Caco-2 (cell line): ENCODE results near the gene E2F6. TPM values are rescaled to one million over a fixed set of nuclear protein-coding genes. Genes with fewer than 3 reads are reported as not detected.

Experiments
- BruUV-seq: library from RNA; stranded (reverse); fragments of 400-500 nt; replicated peaks from 2 replicates; lab custom pipeline; 2021; lab: Mats Ljungman, UMichigan
- CTCF ChIA-PET: fragments of 300-600 bp; sonication (Branson Sonifier 250); formaldehyde crosslinking; loops from one replicate; lab custom pipeline; 2022; ENCODE audit warnings: antibody characterized with exemption; lab: Charles Lee
- POLR2A ChIA-PET: fragments of 300-600 bp; sonication (Branson Sonifier 250); formaldehyde crosslinking; loops from one replicate; lab custom pipeline; 2022; ENCODE audit warnings: antibody characterized with exemption; lab: Charles Lee
- DNase-seq, 2 experiments: peaks; one replicate each; pipeline versions ENCODE4 v3.0.0 to v3.0.0-alpha.2; 2020 to 2022
- H3K27me3 ChIP-seq: replicated peaks from 2 replicates; pipeline ENCODE4 v1.6.0; 2011; ENCODE audit warnings: low read length; ENCODE audit not compliant: control insufficient read depth, insufficient read depth
- H3K36me3 ChIP-seq: 2 replicates; pipeline ENCODE4 v1.5.1; 2011; ENCODE audit warnings: low read length; ENCODE audit not compliant: control insufficient read depth, insufficient read depth
- H3K4me1 ChIP-seq: fragments of 250-450 bp; sonication (Bioruptor Pico); 2 replicates; pipeline ENCODE4 v1.5.1; 2020; ENCODE audit warnings: mild to moderate bottlenecking
- H3K4me3 ChIP-seq: 2 replicates; pipeline ENCODE4 v1.5.1; 2011; ENCODE audit warnings: low read depth, mild to moderate bottlenecking, control low read depth, low read length
- H3K9me3 ChIP-seq: fragments of 250-450 bp; sonication (Bioruptor Pico); 2 replicates; pipeline ENCODE4 v1.5.1; 2020; ENCODE audit warnings: mild to moderate bottlenecking, moderate library complexity
- H3K27ac Mint-ChIP-seq: one replicate; pipeline ENCODE4 v1.8.0; 2022; ENCODE audit warnings: mixed read lengths; ENCODE audit not compliant: unreplicated experiment
- H3K27me3 Mint-ChIP-seq: one replicate; pipeline ENCODE4 v1.8.0; 2022; ENCODE audit warnings: mixed read lengths; ENCODE audit not compliant: insufficient read depth, unreplicated experiment
- H3K36me3 Mint-ChIP-seq: one replicate; pipeline ENCODE4 v1.8.0; 2022; ENCODE audit warnings: mild to moderate bottlenecking, mixed read lengths; ENCODE audit not compliant: insufficient read depth, unreplicated experiment
- H3K4me1 Mint-ChIP-seq: one replicate; pipeline ENCODE4 v1.8.0; 2022; ENCODE audit warnings: low read depth, mixed read lengths; ENCODE audit not compliant: unreplicated experiment
- H3K4me3 Mint-ChIP-seq: one replicate; pipeline ENCODE4 v1.8.0; 2022; ENCODE audit warnings: mild to moderate bottlenecking, moderate library complexity, mixed read lengths; ENCODE audit not compliant: unreplicated experiment
- H3K9me3 Mint-ChIP-seq: one replicate; pipeline ENCODE4 v1.8.0; 2022; ENCODE audit warnings: mixed read lengths; ENCODE audit not compliant: unreplicated experiment
- CTCF ChIP-seq, 2 experiments: fragments of 200-600 bp in 1 of 2; IDR thresholded peaks; 1 replicate in 1 of 2; 2 replicates in 1 of 2; pipeline versions ENCODE4 v1.5.1 to v1.8.0; 2011 to 2022; ENCODE audit warnings: antibody characterized with exemption in 1 of 2, control low read depth in 1 of 2, inconsistent platforms in 1 of 2, low read depth in 1 of 2, low read length in 1 of 2, mild to moderate bottlenecking in 1 of 2, moderate library complexity in 1 of 2; ENCODE audit not compliant: insufficient read depth in 1 of 2, severe bottlenecking in 1 of 2, unreplicated experiment in 1 of 2
- intact Hi-C: fragments of 100-400 bp; cut with micrococcal nuclease; formaldehyde crosslinking; loops from one replicate; pipeline ENCODE4 v1.10.0; 2022; ENCODE audit not compliant: unreplicated experiment
- total RNA-seq: library from RNA; stranded (reverse); gene quantifications from 2 replicates; pipeline ENCODE4 v1.2.3, GENCODE V29; 2022

E2F6 gene
- total RNA-seq, 1 experiment from 2014 or later: 44.5 TPM

GRCh38 chr2:11410101-11410500 is 55.9 kb downstream of the E2F6 start:
- no peaks in the 10 kb centered on the region for H3K4me1 Mint-ChIP-seq
- no TSS peak for BruUV-seq
- H3K27me3 Mint-ChIP-seq: no peaks in the 10 kb centered on the region
- Histone ChIP-seq H3K9me3 (no peaks in the 10 kb centered on the region), H3K4me1 (peaks cover 4% of the 10 kb centered on the region; the same call in 1 of the 2 replicates), H3K27me3 (no peaks in the 10 kb centered on the region), H3K4me3 (no peak overlapping the region), H3K36me3 (no peaks in the 10 kb centered on the region)
- DNase-seq: no peak
- intact Hi-C loops: no loop called here
- ChIA-PET CTCF (interaction anchor here (0.8 kb wide), 1 partner anchor 277 kb away, joined by 4 read pairs; a partner anchor contains a TSS), POLR2A (no interaction called here)
- H3K4me3 Mint-ChIP-seq: no peak overlapping the region
- no peaks in the 10 kb centered on the region for H3K9me3 Mint-ChIP-seq
- no peak for TF ChIP-seq CTCF (IDR thresholded peaks at IDR 0.05; ENCODE audit: insufficient read depth in 1 of 2, low read depth in 1 of 2, low read length in 1 of 2, severe bottlenecking in 1 of 2, unreplicated experiment in 1 of 2)
- no peak overlapping the region for H3K27ac Mint-ChIP-seq
- no peaks in the 10 kb centered on the region for H3K36me3 Mint-ChIP-seq

- H3K27me3 Mint-ChIP-seq: no peaks in the 10 kb centered on the region
- intact Hi-C loops: no loop called here
- Histone ChIP-seq H3K4me1 (peaks cover 4% of the 10 kb centered on the region; the same call in 1 of the 2 replicates), H3K36me3 (no peaks in the 10 kb centered on the region), H3K4me3 (no peak overlapping the region), H3K27me3 (no peaks in the 10 kb centered on the region), H3K9me3 (no peaks in the 10 kb centered on the region)
- no peak for TF ChIP-seq CTCF (IDR thresholded peaks at IDR 0.05; ENCODE audit: insufficient read depth in 1 of 2, low read depth in 1 of 2, low read length in 1 of 2, severe bottlenecking in 1 of 2, unreplicated experiment in 1 of 2)
- POLR2A ChIA-PET: no interaction called here
- DNase-seq: no peak
- H3K9me3 Mint-ChIP-seq: no peaks in the 10 kb centered on the region
- H3K4me3 Mint-ChIP-seq: no peak overlapping the region
- no peaks in the 10 kb centered on the region for H3K36me3 Mint-ChIP-seq
- CTCF ChIA-PET: interaction anchor here (0.8 kb wide), 1 partner anchor 276 kb away, joined by 4 read pairs; a partner anchor contains a TSS
- no TSS peak for BruUV-seq
- no peaks in the 10 kb centered on the region for H3K4me1 Mint-ChIP-seq
- no peak overlapping the region for H3K27ac Mint-ChIP-seq
Observed at GRCh38 chr2:11409572-11409959, 56.4 kb downstream of the E2F6 start.

GRCh38 chr2:11408959-11409571 is 56.9 kb downstream of the E2F6 start:
- no peaks in the 10 kb centered on the region for H3K9me3 ChIP-seq
- H3K27ac Mint-ChIP-seq: no peak overlapping the region
- POLR2A ChIA-PET: no interaction called here
- H3K9me3 Mint-ChIP-seq: no peaks in the 10 kb centered on the region
- no TSS peak for BruUV-seq
- intact Hi-C loops: no loop called here
- no peaks in the 10 kb centered on the region for H3K27me3 ChIP-seq
- no peak overlapping the region for H3K4me3 ChIP-seq
- no peak for DNase-seq
- peaks cover 2% of the 10 kb centered on the region for H3K4me1 Mint-ChIP-seq
- no peak for TF ChIP-seq CTCF (IDR thresholded peaks at IDR 0.05; ENCODE audit: insufficient read depth in 1 of 2, low read depth in 1 of 2, low read length in 1 of 2, severe bottlenecking in 1 of 2, unreplicated experiment in 1 of 2)
- H3K36me3 Mint-ChIP-seq: no peaks in the 10 kb centered on the region
- H3K4me3 Mint-ChIP-seq: no peak overlapping the region
- H3K36me3 ChIP-seq: no peaks in the 10 kb centered on the region
- peaks cover 4% of the 10 kb centered on the region; the same call in 1 of the 2 replicates for H3K4me1 ChIP-seq
- CTCF ChIA-PET: no interaction called here
- no peaks in the 10 kb centered on the region for H3K27me3 Mint-ChIP-seq
